Panc1 (cell line): ENCODE measurements around the gene TFDP1.

Experiments used
- REST ChIP-seq, 2 experiments: IDR thresholded peaks; 2 replicates each; pipeline ENCODE4 v1.6.1; 2011 to 2012; ENCODE audit warnings: low read depth in 2 of 2, control low read depth in 1 of 2, low read length in 1 of 2, mild to moderate bottlenecking in 1 of 2, moderate library complexity in 1 of 2; ENCODE audit not compliant: insufficient read depth in 1 of 2
- SIN3A ChIP-seq: IDR thresholded peaks from 2 replicates; pipeline ENCODE4 v1.6.1; 2012; ENCODE audit warnings: low read depth, mild to moderate bottlenecking, low read length, moderate library complexity, borderline replicate concordance; ENCODE audit not compliant: insufficient read depth
- TF ChIP-seq, protein P1 (sequence below): fragments of 450-650 bp; IDR thresholded peaks from 2 replicates; pipeline ENCODE4 v1.5.1; 2017; ENCODE audit warnings: mild to moderate bottlenecking

DNA sequence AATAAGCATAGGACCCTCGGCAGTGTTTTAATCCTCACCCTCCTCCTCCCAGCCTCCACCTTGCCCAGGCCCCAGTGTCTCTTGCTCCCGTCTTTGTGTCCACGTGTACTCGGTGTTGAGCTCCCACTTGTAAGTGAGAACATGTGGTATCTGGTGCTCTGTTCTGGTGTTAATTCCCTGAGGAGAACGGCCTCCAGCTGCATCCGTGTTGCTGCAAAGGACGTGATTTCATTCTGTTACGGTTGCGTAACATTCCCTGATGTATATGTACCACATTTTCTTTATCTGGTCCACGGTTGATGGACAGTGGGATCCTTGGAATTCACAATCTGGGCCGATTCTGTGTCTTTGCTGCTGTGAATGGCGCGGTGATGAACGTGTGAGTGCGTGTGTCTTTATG, 44.7 kb upstream of the TFDP1 start:
- TF ChIP-seq, protein P1, sequence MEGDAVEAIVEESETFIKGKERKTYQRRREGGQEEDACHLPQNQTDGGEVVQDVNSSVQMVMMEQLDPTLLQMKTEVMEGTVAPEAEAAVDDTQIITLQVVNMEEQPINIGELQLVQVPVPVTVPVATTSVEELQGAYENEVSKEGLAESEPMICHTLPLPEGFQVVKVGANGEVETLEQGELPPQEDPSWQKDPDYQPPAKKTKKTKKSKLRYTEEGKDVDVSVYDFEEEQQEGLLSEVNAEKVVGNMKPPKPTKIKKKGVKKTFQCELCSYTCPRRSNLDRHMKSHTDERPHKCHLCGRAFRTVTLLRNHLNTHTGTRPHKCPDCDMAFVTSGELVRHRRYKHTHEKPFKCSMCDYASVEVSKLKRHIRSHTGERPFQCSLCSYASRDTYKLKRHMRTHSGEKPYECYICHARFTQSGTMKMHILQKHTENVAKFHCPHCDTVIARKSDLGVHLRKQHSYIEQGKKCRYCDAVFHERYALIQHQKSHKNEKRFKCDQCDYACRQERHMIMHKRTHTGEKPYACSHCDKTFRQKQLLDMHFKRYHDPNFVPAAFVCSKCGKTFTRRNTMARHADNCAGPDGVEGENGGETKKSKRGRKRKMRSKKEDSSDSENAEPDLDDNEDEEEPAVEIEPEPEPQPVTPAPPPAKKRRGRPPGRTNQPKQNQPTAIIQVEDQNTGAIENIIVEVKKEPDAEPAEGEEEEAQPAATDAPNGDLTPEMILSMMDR = no peak
- TF ChIP-seq REST (IDR thresholded peaks at IDR 0.05; ENCODE audit: insufficient read depth in 1 of 2, low read depth in 2 of 2, low read length in 1 of 2) (no peak), SIN3A (no peak)
